HG03457 (cell line): ENCODE measurements around the gene SESN1.
"Not testable (repeated sequence)": the region's sequence is repeated elsewhere in the genome, so short reads cannot be mapped to it uniquely, and the experiment has no call there.

Experiments
- ATAC-seq: cut with Tn5 transposase; IDR thresholded peaks from one replicate; pipeline ENCODE4 v1.9.1; 2021; ENCODE audit warnings: moderate number of reproducible peaks; ENCODE audit not compliant: unreplicated experiment

The SESN1 gene

DNA sequence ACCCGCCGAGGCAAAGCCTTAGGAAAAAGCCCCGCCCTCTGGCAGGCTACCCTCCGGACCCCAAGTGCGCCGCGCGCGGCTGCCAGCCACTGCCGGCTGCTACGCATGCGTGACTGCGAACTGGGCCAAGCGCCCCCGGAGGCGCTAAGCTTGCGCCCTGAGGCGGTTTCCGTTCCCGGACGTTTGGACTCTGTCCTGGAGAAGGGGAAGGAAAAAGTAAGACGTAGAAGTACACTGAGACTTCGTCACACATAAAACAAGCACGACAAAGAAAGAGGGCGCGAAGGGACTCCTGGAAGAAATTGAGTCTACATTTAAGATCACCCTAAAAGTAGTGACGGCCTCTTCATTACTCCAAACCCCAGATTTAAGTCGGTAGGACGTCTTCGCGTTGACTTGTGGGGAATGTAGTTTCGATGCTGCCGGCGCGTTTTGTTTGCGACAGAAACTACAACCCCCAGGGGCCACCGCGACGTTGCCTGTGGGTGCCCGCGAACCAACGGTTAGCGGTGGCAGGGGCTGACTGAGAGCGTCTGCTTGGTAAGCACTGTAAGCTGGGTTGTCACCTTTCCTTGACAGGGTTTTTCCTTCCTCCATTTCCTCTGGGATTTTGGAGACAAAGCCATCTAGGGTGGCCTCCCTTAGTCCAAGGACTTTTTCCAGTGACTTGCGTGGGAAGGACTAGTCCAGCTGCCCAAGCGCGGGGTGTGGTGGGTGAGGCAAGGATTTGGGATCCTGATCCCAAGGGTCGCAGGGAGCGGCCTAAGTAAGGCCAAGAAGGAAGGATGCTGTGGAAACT is 589 bp upstream of the SESN1 start, which contains the start of gene CEP57L1:
Gene CEP57L1 (plus strand): TSS at position 472 of the 799 bp plus-strand sequence. CDS start 49,715 bp downstream, outside the sequence.
- peak; percentile 59 for ATAC-seq

DNA sequence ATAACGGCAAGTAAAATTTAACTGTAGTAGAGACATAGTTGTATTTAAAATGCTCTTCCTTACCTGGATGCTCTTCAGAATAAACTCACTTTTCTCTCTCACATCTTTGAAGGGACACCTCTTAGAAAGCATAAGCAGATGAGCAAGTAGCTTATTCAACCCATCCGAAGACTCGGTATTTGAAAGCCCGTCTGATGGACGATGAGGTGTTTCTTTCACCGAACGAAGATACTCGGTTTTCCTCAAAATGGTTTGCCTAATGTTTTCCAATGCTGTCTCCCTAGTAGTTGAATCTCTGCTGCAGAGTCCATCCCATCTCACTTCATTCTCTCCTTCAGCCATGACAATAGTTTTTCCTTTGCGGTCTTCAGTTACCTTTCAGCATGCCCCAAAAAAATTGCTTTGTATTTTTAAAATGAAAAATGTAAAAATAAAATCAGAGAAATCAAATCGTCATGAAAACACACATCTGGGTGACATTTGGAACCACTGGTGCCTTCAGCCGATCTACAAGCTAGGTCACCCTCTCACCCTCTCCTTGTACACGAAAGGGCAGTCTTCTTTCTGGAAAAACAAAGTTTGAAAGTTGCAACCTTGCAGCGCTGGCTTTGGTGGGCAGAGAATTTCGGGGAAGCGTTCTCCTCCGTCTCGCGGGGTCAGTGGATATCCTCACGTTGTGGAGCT is 772 bp downstream of the SESN1 start:
- no peak for ATAC-seq

DNA sequence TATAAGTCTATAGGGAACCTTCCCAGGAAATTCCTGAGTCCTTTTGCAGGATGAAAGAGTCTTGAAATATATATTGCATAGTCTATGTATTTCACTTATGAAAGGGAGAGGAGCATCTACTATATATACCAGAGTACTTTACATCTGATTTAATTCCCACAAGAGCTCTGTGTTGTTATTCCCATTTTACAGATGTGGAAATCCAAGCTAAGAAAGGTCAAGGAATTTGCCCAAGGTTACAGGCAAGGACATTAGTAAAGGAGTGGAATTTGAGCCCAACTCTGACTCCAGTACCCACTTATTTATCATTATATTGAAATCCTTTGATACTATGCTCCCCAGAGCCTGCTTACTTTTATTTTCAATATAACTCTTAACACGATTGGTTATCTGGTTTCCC is 2.6 kb downstream of the SESN1 start:
- no peak for ATAC-seq

DNA sequence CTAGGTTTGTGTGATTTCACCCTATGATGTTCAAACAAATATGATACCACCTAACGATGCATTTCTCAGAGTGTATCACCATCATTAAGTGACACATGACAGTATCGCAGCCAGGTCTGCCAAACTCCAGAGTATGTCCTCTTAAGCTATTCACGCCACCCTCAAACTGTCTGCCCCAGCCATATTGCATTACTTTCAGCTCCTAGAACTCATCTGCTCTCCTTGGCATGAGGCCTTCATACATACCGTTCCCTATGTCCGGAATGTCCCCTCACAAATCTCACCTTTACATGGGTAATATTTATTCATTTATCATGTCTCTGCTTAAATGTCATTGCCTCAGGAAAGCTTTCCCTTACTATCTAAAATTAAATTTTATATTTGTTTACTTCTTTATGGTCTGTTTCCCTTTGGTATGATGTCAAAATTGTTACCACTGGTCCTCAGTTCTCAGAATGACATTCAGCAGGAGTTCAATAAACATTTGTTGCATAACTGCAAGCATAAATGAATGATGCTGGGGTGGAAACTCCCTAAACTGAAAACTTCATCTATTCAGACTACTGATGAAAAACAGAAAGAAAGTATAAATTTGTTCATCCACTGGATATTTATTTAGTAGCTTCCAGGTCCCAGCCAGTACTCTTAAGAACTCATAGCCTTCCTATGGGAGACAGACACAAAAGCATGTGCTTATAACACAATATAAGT is 3.2 kb downstream of the SESN1 start:
- no peak for ATAC-seq

DNA sequence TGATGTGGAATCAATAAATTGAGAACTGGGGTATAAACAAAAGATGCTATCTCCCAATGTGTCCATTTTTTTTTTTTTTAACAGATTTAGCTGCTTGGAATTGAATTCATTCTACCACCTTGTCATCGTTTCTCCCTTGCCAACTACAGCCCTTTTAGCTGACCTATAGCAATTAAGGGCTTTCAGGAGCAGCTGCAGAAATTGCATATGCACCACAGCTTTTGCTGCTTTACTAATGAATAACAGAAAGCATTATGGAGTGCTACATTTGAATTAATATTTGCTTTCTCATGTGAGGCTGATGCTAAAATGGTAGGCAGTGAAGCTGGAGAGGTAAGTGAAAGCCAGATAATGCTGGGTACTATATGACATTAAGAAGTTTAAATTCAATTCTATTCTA is 5.7 kb downstream of the SESN1 start:
- ATAC-seq = no peak

DNA sequence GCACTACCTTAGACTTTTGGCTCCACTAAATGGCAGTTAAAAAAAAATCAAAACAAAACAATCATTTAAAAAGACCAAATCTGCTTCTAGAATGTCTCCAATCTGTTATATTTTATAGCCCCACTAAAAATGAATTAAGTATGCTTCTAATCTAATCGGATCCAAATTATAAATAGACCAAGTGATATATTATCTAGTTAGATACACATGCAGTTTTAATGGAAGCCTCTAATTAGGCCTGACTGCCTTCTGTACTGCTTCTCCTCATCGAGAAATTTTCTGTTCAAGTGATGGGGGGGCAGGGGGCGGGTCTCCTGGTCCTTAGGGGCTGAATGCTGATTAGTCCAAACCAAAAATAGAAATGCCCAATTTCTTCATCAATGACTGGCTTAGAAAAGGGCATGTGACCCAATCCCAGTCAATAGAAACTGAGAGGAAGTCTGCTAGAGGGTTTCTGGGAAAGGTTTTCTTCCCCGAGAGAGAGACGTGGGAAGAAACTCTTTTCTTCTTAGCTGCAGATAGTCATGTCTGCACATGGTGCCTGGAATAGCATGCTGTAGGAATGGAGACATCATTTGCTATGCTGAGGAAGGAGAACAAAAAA is 6.9 kb downstream of the SESN1 start:
- no peak for ATAC-seq

DNA sequence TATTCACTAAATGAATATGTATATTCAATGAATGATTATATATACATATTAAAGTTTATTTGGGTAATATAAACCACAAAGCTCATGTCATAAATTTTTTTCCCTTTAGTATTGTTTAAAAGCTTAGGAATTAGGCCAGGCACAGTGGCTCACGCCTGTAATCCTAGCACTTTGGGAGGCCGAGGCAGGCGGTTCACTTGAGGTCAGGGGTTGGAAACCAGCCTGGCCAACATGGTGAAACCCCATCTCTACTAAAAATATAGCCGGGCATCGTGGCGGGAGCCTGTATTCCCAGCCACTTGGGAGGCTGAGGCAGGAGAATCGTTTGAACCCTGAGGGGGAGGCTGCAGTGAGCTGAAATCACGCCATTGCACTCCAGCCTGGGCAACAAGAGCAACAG is 10.5 kb downstream of the SESN1 start:
- not testable (repeated sequence) for ATAC-seq

DNA sequence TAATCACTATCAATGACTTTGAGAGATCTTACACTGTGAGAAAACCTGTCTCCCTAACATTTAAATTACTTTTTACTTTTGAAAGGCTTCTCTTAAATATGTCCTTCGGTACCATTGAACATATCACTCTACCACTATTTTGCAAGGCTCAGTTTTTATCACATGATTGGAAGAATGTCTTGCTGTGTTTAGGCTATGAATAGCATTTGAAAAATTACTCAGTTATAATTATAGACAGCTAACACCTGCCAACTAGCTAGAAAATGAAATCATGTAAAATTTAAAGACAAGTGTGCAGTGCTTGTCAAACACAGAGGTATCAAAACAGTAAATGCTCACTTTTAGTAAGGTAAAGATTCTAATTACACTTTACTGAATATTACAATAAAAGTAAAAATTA is 11.0 kb downstream of the SESN1 start:
- ATAC-seq = no peak

DNA sequence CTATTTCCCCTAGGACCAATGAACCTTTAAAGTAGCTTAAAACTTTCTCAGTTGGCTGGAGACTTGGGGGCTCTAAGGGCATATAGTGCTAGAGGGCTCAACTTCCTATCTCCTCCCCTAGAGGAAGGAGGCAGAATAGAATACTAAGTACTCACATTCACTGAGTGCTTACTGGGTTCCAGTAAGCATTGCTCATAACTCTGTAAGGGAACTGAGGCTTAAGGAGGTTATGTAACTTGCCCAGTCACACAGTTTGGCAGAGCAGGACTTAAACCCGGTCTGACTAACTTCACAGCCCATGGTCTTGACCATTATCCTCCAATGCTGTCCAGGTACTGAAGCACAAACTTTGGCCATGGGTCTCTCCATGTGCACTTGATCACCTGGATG is 12.5 kb downstream of the SESN1 start:
- no peak for ATAC-seq

DNA sequence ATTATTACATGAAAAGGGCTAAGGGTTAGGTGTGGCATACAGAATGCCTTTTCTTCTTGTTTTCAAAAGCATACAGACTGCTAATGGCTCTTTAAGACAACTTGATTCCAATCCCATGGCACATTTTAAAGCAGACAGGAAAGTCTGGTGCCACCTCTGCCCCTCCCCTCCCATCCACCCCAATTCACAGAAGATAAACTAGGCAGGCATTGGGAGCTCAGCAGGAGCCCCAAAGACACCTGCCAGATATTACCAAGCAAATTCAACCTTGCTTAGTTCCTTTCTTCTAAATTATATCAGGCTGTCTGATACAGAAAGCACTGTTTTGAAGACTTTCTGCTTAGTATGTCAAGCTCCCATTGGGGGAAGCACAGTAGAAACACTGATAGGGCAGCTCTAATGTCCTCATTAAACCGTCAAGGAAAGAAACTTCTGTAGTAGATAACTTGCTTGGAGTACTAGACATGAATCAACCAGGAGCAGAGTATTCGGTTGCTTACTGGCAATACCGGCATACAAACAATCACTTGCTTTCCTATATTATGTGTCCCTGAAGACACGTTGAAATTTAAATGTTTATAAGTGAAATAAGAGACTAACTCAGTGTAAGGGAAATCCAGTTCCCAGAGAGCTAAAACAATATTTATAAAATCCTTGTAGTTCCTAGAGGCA is 13.0 kb downstream of the SESN1 start:
- ATAC-seq = no peak

DNA sequence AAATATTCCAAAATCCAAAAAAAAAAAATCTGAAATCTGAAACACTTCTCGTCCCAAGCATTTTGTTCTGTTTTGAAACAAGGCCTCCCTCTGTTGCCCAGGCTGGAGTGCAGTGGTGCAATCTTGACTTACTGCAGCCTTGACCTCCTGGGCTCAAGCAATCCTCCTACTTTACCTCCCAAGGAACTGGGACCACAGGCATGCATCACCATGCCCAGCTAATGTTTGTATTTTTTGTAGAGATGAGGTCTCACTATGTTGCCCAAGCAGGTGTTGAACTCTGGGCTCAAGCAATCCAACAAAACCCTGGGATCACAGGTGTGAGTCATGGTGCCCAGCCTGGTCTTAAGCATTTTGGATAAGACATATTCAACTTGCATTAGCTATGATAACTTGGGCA is 13.6 kb downstream of the SESN1 start:
- no peak for ATAC-seq

DNA sequence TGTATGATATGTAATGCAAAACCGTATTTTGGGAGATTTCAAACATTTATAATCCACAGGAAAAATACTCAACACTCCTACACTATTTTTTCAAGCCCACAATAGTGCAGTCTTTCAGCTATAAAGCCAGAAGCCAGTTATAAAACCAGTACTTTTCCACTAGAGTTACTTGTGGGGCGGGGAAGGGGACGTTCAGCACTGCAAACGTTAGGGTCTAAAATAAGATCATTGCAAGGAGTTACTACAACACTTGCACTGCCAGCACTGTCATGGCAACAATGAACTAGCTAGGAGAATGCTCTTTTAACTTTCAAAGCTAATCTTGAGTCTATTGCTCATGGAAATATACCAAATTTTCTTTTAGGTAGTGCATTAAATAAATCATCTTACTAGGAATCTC is 14.7 kb downstream of the SESN1 start:
- no peak for ATAC-seq

DNA sequence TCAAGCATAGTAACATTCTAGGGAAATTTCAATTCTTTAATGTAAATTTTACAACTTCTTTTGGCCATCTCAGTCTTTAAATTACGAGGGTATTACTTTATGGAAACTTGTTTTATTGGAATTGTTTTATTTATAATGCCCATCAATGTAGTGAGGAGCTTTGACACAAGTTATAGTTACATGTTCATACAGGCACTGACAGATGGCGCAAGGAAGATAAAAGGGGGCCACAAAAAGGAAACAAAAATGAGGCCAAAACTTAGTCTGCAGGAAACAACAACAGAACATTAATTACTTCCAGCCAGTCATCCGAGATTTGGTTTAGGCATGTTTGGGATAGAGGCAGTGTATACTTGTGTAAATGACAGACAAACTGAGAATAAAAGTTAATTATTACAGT is 18.3 kb downstream of the SESN1 start:
- no peak for ATAC-seq

DNA sequence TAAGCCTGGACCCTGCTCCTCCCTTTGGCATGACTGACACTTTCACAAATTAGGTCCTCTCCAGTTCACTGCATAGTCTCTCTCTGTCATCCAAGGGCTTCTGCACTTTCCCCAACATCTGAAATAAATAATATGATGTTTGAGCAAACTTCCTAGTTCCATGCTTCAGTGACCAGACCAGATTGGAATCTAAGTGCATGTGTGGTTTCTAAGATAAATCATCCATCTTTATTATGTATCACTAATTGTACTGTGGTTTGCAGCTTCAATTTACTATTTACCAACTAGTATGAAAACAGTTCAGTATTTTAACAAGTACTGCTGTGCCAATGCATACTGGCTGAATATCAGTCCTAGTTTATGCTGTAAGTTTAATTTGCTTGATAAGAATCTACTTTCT is 18.7 kb downstream of the SESN1 start:
- ATAC-seq = no peak

DNA sequence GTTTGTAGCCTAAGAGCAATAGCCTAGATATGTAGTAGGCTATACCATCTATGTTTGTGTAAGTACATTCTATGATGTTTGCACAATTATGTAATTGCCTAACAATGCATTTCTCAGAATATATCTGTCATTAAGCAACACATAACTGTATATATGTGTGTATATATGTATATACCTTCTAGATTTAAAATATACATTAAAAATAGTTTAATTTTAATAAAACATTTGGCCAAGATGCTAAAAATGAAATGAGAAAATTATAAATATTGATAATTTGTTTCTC is 20.6 kb downstream of the SESN1 start:
- no peak for ATAC-seq

DNA sequence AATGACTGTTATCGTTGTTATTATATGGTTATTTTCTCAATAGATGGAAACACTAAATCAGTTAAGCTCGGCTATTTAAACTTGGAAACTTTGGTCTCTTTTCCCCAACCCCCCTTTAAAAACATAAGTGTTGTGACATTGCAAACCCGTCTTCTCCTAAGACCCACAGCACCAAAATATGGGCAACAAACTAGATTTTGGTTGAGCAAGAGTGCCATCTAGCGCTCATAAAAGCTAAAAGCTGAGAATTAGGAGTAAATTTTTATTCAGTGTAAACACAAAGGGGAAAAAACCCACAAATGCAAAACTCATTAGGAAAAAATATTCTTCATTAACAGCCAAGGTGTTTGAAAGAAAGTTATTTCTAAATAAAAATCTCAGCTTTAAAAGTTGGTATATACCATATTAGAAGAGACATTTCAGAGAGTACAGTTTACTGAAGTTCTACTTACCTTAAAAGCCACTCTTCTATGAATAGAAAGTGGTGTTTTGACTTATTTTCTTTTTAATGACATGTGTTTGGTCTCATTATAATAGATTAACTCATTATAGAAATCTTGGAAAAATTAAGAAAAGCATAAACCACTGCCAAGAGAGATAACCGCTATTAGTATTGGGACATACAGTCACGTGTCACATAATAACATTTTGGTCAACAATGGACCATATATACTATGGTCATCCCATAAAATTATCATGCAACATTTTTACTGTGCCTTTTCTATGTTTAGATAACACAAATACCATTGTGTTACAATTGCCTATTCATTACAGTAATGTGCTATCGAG is 21.1 kb downstream of the SESN1 start:
- ATAC-seq = no peak

DNA sequence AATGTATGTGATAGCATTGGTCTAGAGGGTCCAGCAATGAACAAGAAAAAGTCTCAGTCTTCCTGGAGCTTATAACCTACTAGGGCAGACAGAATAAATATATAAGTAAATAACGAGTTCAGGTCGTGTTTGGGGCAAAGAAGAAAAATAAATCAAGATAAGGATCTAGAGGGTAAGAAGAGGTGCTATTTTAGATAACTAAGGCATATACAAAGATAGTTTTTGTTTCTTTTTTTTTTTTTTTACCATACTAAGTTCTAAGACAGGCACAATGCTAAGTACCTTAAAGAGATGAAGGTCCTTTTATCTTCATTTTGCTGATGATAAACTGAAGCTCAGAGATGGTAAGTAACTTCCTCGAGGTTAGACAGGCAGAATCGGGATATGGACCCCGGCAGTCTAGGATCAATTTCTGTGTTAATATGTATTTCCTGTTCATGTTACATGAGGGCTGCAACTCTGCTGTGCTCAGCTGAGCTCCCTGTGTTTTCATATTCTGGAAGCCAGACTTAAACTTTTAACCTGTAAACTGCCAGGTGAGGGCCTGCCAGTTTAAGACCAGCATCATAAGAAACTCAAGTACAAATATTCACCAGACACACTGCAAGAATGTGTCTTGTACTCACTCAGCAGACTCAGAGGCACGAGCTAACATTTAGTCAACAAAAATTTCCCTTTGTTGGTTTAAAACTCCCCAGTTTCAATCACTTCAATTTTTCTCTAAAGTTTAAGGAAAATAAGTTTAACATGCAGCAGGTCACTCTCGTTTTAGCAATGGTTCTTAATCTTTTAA is 23.3 kb downstream of the SESN1 start:
- no peak for ATAC-seq

DNA sequence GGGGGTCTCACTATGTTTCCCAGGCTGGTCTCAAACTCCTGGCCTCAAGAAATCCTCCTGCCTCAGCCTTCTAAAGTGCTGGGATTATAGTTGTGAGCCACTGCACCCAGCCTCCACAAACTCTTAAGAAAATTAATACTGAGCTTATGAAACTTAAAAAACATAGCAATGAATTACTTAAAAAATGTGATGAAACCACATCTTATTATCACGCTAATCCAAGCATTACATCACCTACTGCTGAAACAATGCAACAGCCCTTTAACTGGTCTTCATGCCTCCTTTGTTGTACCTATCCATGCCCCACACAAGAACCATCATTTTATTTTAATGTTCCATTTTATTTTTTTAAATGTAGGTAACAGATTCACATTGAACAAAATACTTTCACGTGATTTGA is 24.9 kb downstream of the SESN1 start:
- ATAC-seq = no peak

DNA sequence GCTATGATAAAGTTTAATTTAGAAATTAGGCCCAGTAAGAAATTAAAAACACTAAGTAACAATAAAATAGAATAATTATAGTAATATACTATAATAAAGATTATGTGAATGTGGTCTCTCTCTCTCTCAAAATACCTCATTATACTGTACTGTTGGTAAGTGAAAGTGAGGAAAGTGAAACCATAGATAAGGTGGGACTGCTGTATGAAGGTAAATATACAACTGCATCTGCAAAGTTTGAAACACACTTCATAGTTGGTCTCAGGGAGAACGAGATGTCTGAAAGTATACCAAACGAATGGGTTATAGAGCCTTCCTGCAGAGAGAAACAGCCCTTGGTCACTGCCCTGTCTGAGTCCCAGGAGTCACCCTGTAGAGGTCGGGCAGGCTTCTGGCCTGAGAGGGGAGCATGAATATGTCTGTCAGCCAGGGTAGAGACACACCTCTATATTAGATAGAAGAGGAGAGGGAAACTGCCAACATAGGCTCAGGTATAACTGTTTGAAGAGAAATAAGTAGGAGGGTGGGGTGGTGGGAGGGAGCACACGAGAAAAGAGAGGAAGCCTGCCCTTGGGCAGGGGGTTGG is 31.8 kb downstream of the SESN1 start:
- ATAC-seq = no peak
